ELR (cell line): ENCODE measurements around the gene TSPAN33.
A peak's percentile ranks its signal among the peaks of the same experiment; 100 is the strongest.
"Not testable (repeated sequence)": the region's sequence is repeated elsewhere in the genome, so short reads cannot be mapped to it uniquely, and the experiment has no call there.

Source experiments
- DNase-seq: peaks from one replicate; pipeline ENCODE4 v3.0.0-alpha.2; 2015; ENCODE audit warnings: low read depth

TSPAN33 gene

DNA sequence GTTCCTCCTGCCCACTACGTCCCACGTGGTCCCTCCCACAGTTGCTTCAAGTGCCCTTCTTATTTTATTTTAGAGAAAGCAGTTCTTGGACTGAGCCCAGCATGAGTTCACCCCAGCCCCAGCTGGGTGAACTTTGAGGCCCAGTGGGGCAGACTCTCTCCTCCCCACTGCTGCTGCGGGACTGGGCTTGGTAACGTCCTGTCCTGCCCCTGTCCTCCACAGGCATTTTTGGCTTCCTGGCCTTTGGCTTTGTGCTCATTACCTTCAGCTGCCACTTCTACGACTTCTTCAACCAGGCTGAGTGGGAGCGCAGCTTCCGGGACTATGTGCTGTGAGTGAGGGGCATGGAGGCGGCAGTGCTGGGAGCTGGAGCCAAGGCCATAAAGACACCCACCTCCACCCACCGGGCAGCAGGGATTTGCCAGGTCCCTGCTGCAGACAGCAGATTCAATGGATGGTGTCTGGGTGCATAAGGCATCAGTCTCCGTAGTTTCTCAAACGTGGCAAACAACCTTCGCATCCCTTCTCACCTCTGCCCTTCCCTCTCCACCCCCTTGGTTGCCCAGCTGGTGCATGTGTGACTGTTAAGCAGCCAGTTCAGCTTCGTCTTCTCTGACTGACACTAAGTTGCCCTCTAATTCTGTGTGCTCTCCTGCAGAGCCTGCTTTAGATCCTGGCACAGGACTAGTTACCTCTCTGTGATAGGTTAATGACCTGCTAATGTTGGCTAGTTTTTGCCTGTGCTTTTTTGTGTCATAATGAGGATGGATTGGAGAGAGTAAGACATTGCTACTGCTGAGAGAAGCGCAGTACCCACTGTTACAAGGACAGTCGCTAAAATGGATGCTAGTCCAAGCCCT lies 64.8 kb downstream of the TSPAN33 start:
- DNase-seq = no peak

DNA sequence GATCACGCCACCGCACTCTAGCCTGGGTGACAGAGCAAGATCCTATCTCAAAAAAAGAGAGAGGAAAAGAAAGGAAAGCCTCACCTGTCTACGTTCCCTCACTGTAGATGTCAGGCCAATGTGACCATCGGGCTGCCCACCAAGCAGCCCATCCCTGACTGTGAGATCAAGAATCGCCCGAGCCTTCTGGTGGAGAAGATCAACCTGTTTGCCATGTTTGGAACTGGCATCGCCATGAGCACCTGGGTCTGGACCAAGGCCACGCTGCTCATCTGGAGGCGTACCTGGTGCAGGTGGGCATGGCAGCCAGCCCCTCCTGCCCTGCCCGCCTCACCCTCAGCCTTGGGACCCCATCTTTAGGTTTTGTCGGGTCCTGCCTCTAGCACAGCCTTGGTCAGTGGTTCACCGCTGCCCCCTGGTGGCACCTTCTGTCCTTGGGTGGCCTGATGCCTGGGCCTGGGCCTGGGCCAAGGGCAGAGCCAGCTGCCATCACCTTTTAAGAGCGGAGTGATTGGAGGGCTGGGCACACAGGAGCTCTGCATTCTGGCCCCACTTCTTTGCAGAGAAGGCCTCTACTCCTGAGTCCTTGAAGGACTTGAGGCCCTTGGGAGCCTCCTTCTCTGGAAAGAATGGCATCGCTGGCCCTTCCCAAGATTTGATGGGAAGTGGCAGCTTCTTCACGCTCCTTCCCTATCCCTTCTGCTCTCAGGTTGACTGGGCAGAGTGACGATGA lies 65.9 kb downstream of the TSPAN33 start:
- DNase-seq = peak; percentile 61

GRCh38 chr7:129210989-129211312 lies 66.4 kb downstream of the TSPAN33 start:
- DNase-seq = no peak

DNA sequence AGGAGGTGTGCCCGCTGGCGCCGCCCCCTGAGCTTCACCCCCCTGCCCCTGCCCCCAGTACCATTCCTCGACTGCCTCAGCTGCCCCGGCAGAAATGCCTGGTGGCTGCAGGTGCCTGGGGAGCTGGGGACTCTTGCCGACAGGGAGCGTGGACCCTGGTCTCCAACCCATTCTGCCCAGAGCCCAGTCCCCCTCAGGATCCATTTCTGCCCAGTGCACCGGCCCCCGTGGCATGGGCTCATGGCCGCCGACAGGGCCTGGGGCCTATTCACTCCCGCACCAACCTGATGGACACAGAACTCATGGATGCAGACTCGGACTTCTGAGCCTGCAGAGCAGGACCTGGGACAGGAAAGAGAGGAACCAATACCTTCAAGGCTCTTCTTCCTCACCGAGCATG lies 67.6 kb downstream of the TSPAN33 start:
- DNase-seq = no peak

GRCh38 chr7:129212596-129212995 lies 68.1 kb downstream of the TSPAN33 start:
- DNase-seq = no peak

DNA sequence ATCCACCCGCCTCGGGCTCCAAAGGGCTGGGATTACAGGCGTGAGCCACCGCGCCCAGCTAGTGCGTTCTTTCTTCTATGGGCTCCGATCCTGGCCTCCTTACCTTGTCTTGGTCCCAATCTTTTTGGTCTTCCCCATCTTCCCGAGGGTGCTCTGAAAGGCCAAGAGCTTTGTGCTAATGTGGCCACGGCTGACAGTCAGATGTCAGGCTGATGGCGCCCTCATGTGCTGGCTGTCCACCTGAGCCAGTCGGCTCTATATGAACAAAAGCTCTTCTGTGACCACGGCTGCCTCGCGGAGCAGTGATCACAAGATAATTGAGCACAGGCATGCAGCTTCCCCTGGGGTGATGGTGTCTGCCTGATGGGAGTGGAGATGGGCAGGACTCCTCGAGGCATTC lies 69.3 kb downstream of the TSPAN33 start:
- DNase-seq = peak; percentile 20

- DNase-seq = not testable (repeated sequence)
Observed at GRCh38 chr7:129215691-129216090, 71.2 kb downstream of the TSPAN33 start.

GRCh38 chr7:129216101-129216715 lies 71.7 kb downstream of the TSPAN33 start:
- not testable (repeated sequence) for DNase-seq

- DNase-seq = not testable (repeated sequence)
Observed at GRCh38 chr7:129216821-129217416, 72.4 kb downstream of the TSPAN33 start.

- DNase-seq = peak; percentile 83
Observed at GRCh38 chr7:129218514-129219062, 74.1 kb downstream of the TSPAN33 start.

DNA sequence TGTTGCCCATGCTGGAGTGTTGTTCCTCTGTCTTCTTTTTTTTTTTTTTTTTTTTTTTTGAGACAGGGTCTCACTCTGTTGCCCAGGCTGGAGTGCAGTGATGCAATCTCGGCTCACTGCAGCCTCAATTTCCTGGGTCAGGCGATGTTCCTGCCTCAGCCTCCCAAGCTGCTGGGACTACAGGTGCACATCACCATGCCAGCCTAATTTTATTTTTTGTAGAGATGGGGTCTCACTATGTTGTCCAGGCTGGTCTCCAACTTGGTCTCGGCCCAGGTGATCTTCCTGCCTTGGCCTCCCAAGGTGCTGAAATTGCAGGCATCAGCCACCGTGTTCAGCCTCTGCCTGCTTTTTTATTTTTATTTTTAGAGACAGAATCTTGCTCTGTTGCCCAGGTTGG lies 74.7 kb downstream of the TSPAN33 start:
- not testable (repeated sequence) for DNase-seq
